Measurements from ENCODE around the gene FNDC5.

DNA sequence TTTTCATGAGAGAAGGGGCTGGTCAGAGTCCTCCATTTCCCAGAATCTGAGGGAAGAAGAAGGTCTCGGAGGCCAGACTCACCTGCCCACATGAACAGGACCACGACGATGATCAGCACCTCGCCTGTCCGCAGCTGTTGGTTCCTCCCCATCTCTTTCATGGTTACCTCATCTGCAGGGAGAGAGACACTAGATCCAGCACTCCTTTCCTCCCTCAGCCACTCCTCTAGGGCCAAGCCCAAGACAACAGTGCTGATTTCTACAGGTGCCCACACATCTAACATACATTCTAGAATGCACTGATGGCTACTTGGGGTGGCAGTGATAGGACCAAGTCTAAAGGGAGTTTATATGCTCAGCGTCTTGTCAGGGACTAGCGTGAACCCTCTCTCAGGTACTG lies 3.0 kb downstream of the FNDC5 start:
- TF ChIP-seq EZH2phosphoT487 (IDR thresholded peaks at IDR 0.05; ENCODE audit: insufficient read depth, low read depth) (no peak), EZH2 (IDR thresholded peaks at IDR 0.05; ENCODE audit: insufficient read depth, poor library complexity, severe bottlenecking) (no peak)
